GM12892 (cell line): Measurements from ENCODE around the gene SMDT1.
"Not testable (repeated sequence)": the region's sequence is repeated elsewhere in the genome, so short reads cannot be mapped to it uniquely, and the experiment has no call there.

Experiments used
- DNase-seq: peaks from one replicate; pipeline ENCODE4 v3.0.0; 2011; ENCODE audit not compliant: insufficient read length
- FAIRE-seq: peaks from 2 replicates; lab custom pipeline; 2011; peaks lifted over from hg19 to GRCh38; lab: Jason Lieb, UNC
- POLR2A ChIP-seq: IDR thresholded peaks from 2 replicates; pipeline ENCODE4 v1.6.1; 2011; ENCODE audit warnings: low read depth, low read length, control low read depth
- POLR2AphosphoS5 ChIP-seq: IDR thresholded peaks from 2 replicates; pipeline ENCODE4 v1.6.1; 2011; ENCODE audit warnings: low read depth, low read length, control low read depth
- TAF1 ChIP-seq: IDR thresholded peaks from 2 replicates; pipeline ENCODE4 v1.6.1; 2011; ENCODE audit warnings: low read depth, mild to moderate bottlenecking, control low read depth, low read length, borderline replicate concordance

SMDT1 gene

GRCh38 chr22:42064629-42065028 is 14.9 kb upstream of the SMDT1 start:
- TF ChIP-seq POLR2A, result no peak
- TF ChIP-seq TAF1, result no peak
- TF ChIP-seq POLR2AphosphoS5, result no peak
- FAIRE-seq (no peak), DNase-seq (no peak)

DNA sequence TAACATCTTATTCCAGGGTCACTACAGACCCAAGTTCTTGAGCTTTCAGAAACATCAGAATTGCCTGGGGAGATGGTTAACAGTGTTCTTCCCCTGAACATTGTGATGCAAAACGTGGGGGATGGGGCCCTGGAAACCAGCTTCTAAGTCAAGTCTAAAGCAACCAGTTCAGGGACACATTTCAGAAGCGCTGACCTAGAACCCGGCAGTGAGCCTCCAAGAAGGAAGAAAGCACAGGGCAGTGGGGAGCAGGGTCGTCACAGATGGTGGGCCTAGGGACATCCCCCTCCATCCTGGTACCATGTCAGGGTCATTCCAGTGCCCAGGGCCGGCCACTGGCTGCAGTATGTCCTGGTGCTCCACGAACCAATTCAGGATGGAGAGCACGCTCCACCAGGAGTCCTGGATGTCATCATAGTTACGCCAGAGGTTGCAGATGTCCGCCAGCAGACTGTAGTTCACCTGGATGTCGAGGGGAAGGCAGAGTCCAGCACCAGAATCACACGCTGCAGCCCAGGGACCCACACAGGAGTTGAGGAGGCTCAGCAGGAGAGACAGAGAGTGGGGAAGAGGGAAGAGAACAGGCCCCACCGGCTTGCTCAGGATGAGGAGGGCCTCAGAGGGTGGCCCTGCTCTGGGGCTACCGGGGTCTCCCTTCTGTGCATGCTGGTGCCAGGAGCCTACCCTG is 13.9 kb upstream of the SMDT1 start:
- TF ChIP-seq TAF1 (no peak), POLR2A (no peak), POLR2AphosphoS5 (no peak)
- no peak for FAIRE-seq

GRCh38 chr22:42066126-42066761 is 13.3 kb upstream of the SMDT1 start:
- FAIRE-seq (no peak), DNase-seq (no peak)

More for the DNA sequence above, 13.9 kb upstream of the SMDT1 start:
- no peak for DNase-seq

DNA sequence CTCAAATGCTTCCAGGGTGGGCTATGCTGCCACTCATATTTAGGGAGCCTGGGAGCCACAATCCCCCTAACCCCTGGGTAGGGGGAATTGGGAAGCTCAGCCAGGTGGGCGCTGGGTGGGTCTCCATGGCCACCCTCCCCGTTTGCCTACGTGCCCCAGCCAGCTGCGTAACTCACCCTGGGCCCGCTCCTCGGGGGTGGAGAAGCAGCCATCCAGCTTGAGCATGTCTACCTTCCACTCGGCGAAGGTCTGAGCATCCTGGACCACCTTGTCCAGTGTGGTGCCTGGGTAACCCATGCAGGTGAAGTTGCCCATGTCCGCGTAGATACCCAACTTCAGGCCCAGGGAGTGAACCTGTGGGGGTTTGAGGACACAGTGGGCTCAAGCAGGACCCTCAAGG is 12.6 kb upstream of the SMDT1 start:
- DNase-seq (no peak), FAIRE-seq (no peak)
- TF ChIP-seq TAF1 (no peak), POLR2A (no peak), POLR2AphosphoS5 (no peak)

More at GRCh38 chr22:42066126-42066761, 13.3 kb upstream of the SMDT1 start:
- TF ChIP-seq POLR2AphosphoS5, result no peak
- TF ChIP-seq POLR2A, result no peak
- no peak for TF ChIP-seq TAF1

- no peak for DNase-seq
- no peak for FAIRE-seq
- TF ChIP-seq POLR2AphosphoS5 (no peak), POLR2A (no peak), TAF1 (no peak)
Measured at GRCh38 chr22:42067671-42068251, 11.7 kb upstream of the SMDT1 start.

DNA sequence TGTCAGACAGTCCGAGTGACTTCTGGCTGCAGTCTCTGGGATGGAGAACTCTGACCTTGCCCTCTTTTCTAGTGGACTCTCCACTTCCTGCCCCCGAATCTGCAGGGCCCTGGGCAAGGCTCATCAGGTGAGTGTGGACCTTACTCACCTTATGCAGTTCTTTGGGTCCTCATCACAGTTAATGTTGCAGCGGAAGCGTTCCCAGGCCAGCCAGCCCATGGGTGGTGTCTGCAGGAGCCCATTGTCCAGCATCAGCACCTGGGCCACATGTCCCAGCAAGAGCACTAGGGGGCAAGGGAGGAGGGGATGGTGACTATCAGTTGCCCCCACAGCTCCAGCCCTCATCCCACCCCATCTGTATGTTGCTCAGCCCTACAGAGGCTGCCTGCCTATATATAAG is 11.2 kb upstream of the SMDT1 start:
- FAIRE-seq (no peak), DNase-seq (no peak)
- TF ChIP-seq TAF1, result no peak
- no peak for TF ChIP-seq POLR2AphosphoS5
- no peak for TF ChIP-seq POLR2A

- FAIRE-seq (no peak), DNase-seq (peak; percentile 34)
- TF ChIP-seq TAF1, result no peak
- TF ChIP-seq POLR2A, result no peak
- TF ChIP-seq POLR2AphosphoS5, result no peak
Measured at GRCh38 chr22:42069801-42070516, 9.5 kb upstream of the SMDT1 start.

DNA sequence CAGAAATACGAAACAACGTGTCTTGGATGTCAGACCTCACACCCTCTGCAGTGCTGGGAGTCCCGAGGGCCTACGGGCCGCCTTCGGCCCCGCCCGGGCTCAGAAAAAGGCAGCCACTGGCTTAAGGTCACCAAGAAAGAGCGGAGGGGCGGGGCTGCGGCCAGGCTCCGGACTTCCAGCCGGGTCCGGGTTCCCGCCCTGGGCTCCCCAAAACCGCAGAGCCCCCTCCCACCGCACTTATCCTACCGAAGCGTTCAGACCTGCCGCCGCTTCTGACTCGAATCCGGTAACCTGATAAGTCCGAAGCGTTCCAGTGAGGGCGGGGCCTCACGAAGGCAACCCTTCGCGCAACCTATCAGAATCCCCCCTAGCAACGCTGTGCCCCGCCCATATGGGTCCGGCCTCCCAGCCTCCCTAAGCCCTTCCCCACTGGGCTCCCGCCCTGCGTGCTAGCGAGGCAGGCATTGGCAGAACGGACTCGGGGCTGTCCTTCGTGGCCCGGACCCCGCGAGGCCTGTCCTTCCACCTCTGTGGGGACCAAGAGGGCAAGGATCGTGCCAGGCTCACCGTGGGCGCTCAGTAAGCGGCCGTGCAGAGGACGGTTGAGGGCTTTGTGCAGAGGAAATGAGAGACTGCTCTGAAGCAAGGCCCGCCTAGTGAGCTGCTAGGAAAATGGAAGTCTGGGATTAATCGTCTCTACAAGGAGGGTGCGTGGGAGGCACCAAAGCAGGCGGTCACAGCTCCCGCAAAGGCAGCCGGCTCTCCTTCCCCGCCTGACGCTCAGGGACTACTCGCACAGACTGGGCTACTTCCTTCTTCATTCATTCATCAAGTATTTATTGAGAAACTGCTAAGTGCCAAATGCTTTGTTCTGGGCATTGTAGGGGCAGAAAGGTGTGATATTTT is 8.7 kb upstream of the SMDT1 start, which contains the start of gene NAGA:
Gene NAGA (minus strand): TSS at position 296 of the 906 bp plus-strand sequence. CDS start 515 bp downstream, outside the sequence.
- FAIRE-seq (peak; percentile 100), DNase-seq (peak; percentile 97)

GRCh38 chr22:42071508-42071907 is 8.0 kb upstream of the SMDT1 start:
- FAIRE-seq, result peak; percentile 17

More for the DNA sequence above, 8.7 kb upstream of the SMDT1 start, which contains the start of gene NAGA:
- peak; percentile 48; the same call in 1 of the 2 replicates for TF ChIP-seq POLR2AphosphoS5
- peak; percentile 80 for TF ChIP-seq POLR2A
- peak; percentile 41; the same call in 1 of the 2 replicates for TF ChIP-seq TAF1

DNA sequence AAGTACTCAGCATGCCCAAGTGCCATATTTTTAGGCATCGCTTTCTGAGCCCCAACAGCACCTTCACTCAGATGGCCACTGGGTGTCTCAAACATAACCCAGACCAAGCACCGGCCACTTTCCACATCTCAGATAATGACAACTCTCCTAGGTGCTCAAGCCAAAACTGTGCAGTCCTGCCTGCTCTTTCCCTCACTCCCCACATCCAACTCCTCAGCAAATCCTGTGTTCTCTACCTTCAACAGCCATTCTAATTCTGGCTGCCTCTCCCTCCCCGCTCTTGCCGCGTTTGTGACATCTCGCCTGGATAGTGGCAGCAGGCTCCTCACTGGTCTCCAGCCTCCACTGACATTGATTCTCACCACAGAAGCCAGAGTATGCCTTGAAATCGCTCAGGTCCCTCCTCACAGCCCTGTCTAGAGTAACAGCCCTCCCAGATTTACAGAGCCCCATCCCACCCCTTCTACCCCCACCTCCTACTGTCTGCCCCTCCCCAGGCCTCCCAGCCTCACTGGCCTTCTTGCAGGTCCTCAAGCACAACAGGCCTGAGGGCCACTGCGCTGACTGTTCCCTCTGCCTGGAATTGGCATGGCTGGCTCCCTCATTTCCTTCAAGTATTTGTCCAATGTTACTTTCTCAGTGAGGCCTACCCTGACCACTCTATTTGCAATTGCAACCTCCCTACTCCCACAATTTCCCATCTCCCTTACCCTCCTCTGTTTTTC is 6.7 kb upstream of the SMDT1 start:
- TF ChIP-seq TAF1, result no peak
- no peak for TF ChIP-seq POLR2A
- TF ChIP-seq POLR2AphosphoS5, result no peak
- FAIRE-seq (no peak), DNase-seq (no peak)

More at GRCh38 chr22:42071508-42071907, 8.0 kb upstream of the SMDT1 start:
- not testable (repeated sequence) for DNase-seq

- TF ChIP-seq TAF1 (no peak), POLR2AphosphoS5 (no peak), POLR2A (no peak)
- DNase-seq (no peak), FAIRE-seq (peak; percentile 54)
Measured at GRCh38 chr22:42073621-42074041, 5.9 kb upstream of the SMDT1 start.
